Activated naive CD4-positive, alpha-beta T cell treated with anti-CD3 and anti-CD28 coated beads, Interleukin-2, amount 50 U/mL, for 24 hours (primary cell): ENCODE results near the gene EPG5.
A peak's percentile ranks its signal among the peaks of the same experiment; 100 is the strongest.
"Not testable (repeated sequence)": the region's sequence is repeated elsewhere in the genome, so short reads cannot be mapped to it uniquely, and the experiment has no call there.

Experiments
- H3K27ac Mint-ChIP-seq: one replicate; pipeline ENCODE4 v1.8.0; 2021; ENCODE audit warnings: mild to moderate bottlenecking, mixed read lengths
- H3K27me3 Mint-ChIP-seq: one replicate; pipeline ENCODE4 v1.8.0; 2021; ENCODE audit warnings: mixed read lengths
- H3K36me3 Mint-ChIP-seq: one replicate; pipeline ENCODE4 v1.8.0; 2021; ENCODE audit warnings: mixed read lengths
- H3K4me1 Mint-ChIP-seq: one replicate; pipeline ENCODE4 v1.8.0; 2021; ENCODE audit warnings: mixed read lengths
- H3K4me3 Mint-ChIP-seq: one replicate; pipeline ENCODE4 v1.8.0; 2021; ENCODE audit warnings: mild to moderate bottlenecking, mixed read lengths
- H3K9me3 Mint-ChIP-seq: one replicate; pipeline ENCODE4 v1.8.0; 2021; ENCODE audit warnings: mixed read lengths

The EPG5 gene

DNA sequence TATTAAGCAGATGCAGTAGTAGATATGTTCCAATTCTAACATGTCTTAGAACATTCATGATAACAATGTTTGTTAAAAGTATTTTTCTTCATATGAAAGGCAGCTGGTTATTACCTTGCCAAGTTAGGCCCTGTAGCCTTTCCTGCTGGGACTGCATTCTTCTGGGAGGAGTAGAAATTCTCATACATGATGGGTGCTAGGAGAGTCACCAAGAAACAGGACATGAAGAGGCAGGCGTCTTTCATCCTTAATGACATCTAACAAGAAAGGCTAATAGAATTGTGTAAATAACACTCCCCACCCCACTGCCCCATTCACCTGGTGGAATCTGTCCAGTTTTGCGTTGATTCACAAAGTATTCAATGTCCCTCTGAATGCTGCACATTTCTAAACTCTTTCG lies 24.7 kb upstream of the EPG5 start:
- Mint-ChIP-seq H3K9me3 (no peaks in the 10 kb centered on the region), H3K4me3 (no peak overlapping the region), H3K4me1 (peaks cover 13% of the 10 kb centered on the region), H3K27ac (no peak overlapping the region), H3K36me3 (peaks cover 8% of the 10 kb centered on the region), H3K27me3 (no peaks in the 10 kb centered on the region)

DNA sequence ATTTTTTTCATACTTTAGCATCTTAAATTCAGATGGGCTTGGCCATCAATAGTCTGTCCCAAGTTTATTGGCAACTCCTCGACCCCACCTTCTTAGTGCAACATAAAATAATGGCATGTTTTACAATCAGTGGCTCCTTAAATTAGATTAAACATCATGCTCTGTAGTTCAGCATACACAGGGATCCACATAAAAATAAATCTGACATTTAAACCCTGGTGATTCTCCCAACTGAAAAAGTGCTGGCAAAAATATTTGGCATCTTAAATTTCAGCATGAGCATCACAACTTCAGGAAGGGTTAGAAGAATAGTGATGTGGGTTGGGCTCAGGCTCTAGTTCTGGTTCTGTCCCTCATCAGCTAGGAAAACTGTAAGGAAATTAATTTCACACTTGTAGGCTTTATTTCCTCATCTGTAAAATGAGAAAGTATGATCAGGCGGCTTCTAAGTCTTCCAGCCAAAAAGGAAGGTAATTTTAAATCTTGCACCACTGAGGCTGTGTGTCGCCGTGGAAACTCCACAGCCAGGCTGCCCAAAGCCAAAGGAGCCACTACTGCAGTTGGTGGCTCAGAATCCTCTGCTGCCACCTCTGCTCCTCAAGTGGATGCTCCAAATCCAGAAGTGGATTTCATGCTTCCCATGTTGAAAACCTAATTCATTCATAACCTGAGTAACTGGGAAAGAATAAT lies 17.6 kb upstream of the EPG5 start:
- Mint-ChIP-seq H3K27me3 (no peaks in the 10 kb centered on the region), H3K4me3 (no peak overlapping the region), H3K9me3 (no peaks in the 10 kb centered on the region), H3K27ac (no peak overlapping the region), H3K4me1 (no peaks in the 10 kb centered on the region), H3K36me3 (peaks cover 8% of the 10 kb centered on the region)

DNA sequence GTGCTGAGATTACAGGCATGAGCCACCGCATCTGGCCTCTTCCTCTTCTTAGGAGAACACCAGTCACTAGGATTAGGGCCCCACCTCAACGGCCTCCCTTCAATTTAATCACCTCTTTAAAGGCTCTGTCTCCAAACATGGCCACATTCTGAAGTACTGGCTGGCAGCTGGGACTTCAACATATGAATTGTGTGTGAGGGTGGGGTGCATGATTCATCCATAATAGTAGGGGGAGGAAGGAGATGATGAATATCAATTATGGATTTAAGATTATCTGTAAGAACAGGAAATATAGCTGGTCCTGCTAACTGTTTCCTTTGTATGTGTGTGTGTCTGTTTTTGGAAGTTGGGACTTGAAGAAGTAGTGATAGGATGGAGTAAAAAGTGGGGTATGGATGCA lies 14.7 kb upstream of the EPG5 start:
- no peak overlapping the region for H3K27ac Mint-ChIP-seq
- no peaks in the 10 kb centered on the region for H3K4me1 Mint-ChIP-seq
- H3K9me3 Mint-ChIP-seq: no peaks in the 10 kb centered on the region
- no peaks in the 10 kb centered on the region for H3K27me3 Mint-ChIP-seq
- no peaks in the 10 kb centered on the region for H3K36me3 Mint-ChIP-seq
- H3K4me3 Mint-ChIP-seq: no peak overlapping the region

DNA sequence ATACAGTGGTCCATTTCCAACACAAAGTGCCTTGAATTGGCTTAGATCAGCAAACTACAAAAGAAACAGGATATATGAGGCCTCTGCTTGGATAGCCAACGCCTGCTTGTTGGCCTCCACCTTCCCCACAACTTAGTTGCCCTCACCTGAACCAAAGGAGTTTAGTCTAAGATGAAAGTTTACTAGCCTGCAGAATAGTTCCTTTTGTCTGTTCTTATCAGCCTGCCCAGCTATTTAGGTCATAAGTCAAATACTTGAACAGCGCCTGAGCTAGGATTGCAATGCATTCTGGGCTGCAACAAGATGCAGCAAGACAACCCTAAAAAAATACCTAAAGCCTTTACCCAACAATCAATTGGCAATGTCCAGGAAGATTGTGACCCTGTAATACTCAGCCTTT lies 13.1 kb upstream of the EPG5 start:
- Mint-ChIP-seq H3K27ac (no peak overlapping the region), H3K4me3 (no peak overlapping the region), H3K27me3 (no peaks in the 10 kb centered on the region), H3K4me1 (peaks cover 3% of the 10 kb centered on the region), H3K9me3 (no peaks in the 10 kb centered on the region), H3K36me3 (no peaks in the 10 kb centered on the region)

DNA sequence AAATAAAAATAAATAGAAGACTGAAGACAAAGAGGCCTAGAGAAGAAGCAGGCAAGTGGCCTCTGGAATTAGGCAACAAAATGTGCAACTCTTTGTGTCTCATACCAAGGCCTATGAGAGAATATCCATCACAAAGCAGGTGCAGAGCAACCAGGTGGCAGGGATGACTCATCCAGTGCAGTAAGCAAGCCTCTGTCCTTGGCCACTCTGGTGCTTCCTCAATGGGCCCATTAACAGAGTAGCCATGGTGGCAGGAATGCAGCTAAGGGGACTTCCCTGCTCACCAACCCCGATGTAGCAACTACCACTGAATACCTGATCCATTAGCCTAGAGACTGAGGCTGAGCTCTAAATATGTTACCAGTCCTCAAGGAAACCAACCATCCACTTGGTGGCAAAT lies 11.0 kb upstream of the EPG5 start:
- Mint-ChIP-seq H3K9me3 (no peaks in the 10 kb centered on the region), H3K36me3 (no peaks in the 10 kb centered on the region), H3K27me3 (no peaks in the 10 kb centered on the region), H3K4me1 (peaks cover 9% of the 10 kb centered on the region), H3K4me3 (no peak overlapping the region), H3K27ac (no peak overlapping the region)

DNA sequence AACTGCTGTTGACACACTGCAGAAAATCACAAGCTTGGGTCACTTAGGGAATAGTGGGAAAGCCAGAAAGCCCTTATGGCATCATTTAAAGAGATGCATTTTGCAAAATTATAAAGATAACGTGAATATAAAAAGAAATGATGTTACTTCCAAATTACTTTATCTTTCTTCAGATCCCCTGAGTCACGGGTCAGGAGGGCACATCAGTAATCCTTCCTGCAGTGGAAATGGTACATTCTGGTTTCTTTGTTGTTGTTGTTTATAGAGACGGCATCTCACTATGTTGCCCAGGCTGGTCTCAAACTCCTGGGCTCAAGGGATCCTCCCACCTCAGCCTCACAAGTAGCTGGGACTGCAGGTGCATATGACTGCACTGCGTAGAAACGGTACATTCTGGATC lies 9.8 kb upstream of the EPG5 start:
- Mint-ChIP-seq H3K27me3 (no peaks in the 10 kb centered on the region), H3K27ac (no peak overlapping the region), H3K36me3 (no peaks in the 10 kb centered on the region)

DNA sequence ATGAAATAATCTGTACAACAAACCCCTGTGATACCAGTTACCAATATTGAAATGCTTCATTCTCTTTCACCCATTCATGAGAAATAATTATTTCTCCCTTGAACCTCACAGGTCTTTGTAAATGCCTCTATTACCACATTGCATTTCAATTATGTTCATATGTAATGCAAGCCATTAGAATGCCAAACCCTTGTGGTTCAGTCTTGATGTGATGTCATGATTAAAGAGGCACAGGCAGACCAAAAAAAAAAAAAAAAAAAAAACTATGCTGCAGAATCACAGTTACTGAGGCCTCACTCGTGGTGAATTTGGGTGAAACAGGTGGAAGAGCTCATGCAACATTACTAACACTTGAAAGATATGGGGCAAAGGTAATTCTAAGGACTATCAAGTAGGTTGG lies 9.4 kb upstream of the EPG5 start:
- Mint-ChIP-seq H3K27ac (no peak overlapping the region), H3K4me3 (no peak overlapping the region), H3K27me3 (no peaks in the 10 kb centered on the region), H3K9me3 (no peaks in the 10 kb centered on the region), H3K36me3 (no peaks in the 10 kb centered on the region), H3K4me1 (peaks cover 9% of the 10 kb centered on the region)

More for the DNA sequence above, 9.8 kb upstream of the EPG5 start:
- H3K4me1 Mint-ChIP-seq: peaks cover 9% of the 10 kb centered on the region
- no peak overlapping the region for H3K4me3 Mint-ChIP-seq
- no peaks in the 10 kb centered on the region for H3K9me3 Mint-ChIP-seq

DNA sequence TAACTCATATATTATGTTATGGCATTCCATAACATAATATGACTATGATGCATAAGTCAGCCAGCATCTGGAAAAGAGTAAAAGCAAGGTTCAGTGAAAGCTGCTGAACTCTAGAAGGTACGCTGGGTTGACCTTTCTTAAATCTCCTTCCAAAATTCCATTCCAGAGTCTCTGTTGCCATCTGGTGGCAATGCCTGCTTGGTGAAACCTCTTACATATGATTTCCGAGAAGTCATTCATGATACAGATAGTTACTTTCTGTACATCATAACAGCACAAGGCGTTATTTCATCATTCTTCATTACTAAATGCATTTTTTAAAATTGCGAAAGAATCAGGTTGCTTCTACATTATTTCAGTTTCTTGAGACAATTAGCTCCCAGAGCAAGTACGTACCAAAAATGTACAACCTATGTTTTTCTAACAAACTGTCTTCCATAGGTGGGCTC lies 7.0 kb upstream of the EPG5 start:
- H3K4me1 Mint-ChIP-seq: peaks cover 9% of the 10 kb centered on the region
- H3K36me3 Mint-ChIP-seq: no peaks in the 10 kb centered on the region
- peak overlapping the region; percentile 91 for H3K27ac Mint-ChIP-seq
- H3K9me3 Mint-ChIP-seq: no peaks in the 10 kb centered on the region
- H3K4me3 Mint-ChIP-seq: no peak overlapping the region
- no peaks in the 10 kb centered on the region for H3K27me3 Mint-ChIP-seq

DNA sequence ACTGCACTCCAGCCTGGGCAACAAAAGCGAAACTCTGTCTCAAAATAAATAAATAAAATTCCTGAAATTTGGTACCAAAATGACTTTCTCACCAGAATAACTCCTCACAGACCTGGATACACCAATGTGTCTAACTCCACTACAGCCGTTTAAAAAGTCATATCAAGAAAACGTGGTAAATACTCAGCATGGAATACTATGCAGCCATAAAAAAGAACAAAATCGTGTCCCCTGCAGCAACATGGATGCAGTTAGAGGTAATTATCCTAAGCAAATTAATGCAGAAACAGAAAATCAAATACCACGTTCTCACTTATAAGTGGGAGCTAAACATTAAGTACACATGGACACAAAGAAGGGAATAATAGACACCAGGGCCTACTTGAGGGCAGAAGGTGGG lies 2.2 kb downstream of the EPG5 start:
- H3K27me3 Mint-ChIP-seq, H3K9me3 Mint-ChIP-seq: not testable (repeated sequence)
- peak overlapping the region; percentile 67 for H3K4me3 Mint-ChIP-seq
- H3K27ac Mint-ChIP-seq: peak overlapping the region; percentile 89
- peaks cover 62% of the 10 kb centered on the region for H3K4me1 Mint-ChIP-seq
- peaks cover 13% of the 10 kb centered on the region for H3K36me3 Mint-ChIP-seq

DNA sequence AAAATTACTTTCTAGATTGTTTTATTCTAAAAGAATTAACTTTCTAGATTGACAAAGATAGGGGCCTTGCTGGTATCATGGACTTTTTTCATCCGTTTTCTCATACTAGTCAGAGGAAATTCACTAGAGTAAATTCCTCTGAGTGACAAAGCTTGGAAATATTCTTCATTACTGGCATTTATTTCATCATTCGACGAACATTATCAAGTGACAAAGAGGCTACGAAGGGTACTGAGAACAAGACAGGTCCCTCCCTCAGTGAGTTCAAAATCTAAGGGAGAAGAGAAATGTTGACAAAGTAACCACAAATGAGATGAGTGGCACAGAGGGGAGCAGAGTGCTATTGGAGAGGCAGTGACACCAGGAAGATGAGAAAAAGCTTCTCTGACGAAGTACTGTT lies 4.3 kb downstream of the EPG5 start:
- peak overlapping the region; percentile 75 for H3K4me3 Mint-ChIP-seq
- H3K9me3 Mint-ChIP-seq: no peaks in the 10 kb centered on the region
- no peaks in the 10 kb centered on the region for H3K27me3 Mint-ChIP-seq
- H3K4me1 Mint-ChIP-seq: peaks cover 71% of the 10 kb centered on the region
- peak overlapping the region; percentile 96 for H3K27ac Mint-ChIP-seq
- peaks cover 13% of the 10 kb centered on the region for H3K36me3 Mint-ChIP-seq

DNA sequence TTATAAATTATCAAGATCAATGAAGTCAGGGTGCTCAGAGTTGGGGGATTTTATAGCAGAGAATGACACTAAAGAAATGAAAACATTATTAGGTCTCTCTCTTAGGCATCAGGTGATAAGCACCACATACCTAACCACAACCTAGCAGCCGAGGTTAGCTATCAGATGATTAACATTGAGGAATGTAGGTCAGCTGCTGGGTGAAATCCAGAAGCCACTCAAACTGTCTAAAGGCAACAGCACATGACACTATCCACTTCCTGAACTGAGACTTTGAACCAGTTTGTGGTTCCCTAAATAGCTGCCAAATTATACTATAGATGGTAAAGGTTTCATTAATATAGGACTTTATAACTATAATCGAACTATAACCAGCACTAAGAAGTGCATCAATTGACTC lies 4.7 kb downstream of the EPG5 start:
- Mint-ChIP-seq H3K36me3 (peaks cover 13% of the 10 kb centered on the region), H3K4me3 (peak overlapping the region; percentile 4), H3K9me3 (no peaks in the 10 kb centered on the region), H3K27ac (peak overlapping the region; percentile 96), H3K4me1 (peaks cover 71% of the 10 kb centered on the region), H3K27me3 (no peaks in the 10 kb centered on the region)

DNA sequence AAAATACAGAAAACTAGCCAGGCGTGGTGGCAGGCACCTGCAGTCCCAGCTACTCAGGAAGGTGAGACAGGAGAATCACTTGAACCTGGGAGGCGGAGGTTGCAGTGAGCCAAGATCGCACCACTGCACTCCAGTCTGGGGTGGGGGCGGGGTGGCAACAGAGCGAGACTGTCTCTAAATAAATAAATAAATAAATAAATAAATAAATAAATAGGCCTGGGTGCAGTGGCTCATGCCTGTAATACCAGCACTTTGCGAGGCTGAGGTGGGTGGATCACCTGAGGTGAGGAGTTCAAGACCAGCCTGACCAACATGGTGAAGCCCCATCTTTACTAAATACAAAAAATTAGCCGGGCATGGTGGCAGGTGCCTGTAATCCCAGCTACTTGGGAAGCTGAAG lies 7.6 kb downstream of the EPG5 start:
- Mint-ChIP-seq H3K36me3 (peaks cover 15% of the 10 kb centered on the region), H3K4me1 (peaks cover 63% of the 10 kb centered on the region)
- H3K27me3 Mint-ChIP-seq, H3K9me3 Mint-ChIP-seq, H3K27ac Mint-ChIP-seq, H3K4me3 Mint-ChIP-seq: not testable (repeated sequence)

DNA sequence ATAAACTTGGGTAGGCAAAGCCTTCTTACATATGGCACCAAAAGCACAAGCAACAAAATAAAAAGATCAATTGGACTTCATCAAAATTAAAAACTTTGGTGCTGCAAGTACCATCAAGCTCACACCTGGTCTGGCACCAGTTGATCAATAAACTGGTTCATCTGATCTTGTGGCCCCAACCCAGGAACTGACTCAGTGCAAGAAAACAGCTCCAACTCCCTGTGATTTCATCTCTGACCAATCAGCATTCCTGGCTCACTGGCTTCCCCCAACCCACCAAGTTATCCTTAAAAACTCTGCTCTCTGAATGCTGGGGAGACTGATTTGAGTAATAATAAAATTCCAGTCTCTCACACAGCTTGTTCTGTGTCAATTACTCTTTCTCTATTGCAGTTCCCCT lies 8.4 kb downstream of the EPG5 start:
- H3K27ac Mint-ChIP-seq: no peak overlapping the region
- no peaks in the 10 kb centered on the region for H3K27me3 Mint-ChIP-seq
- H3K4me1 Mint-ChIP-seq: peaks cover 62% of the 10 kb centered on the region
- peaks cover 15% of the 10 kb centered on the region for H3K36me3 Mint-ChIP-seq
- H3K4me3 Mint-ChIP-seq: no peak overlapping the region
- no peaks in the 10 kb centered on the region for H3K9me3 Mint-ChIP-seq

DNA sequence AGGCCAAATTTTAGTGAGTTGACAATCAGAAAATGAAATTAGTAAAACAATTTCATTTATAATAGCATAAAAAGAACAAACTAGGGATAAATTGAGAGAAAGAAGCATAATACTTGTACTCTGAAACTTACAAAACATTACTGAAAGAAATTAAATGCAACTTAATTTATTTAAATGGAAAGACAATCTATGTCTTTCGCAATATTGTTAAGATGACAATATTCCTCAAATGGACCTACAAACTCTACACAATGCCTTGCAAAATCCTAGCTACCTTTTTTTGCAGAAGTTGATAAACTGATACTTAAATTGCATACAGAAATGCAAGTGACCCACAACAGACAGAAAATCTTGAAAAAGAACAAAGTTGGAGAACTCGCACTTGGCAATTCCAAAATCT lies 9.1 kb downstream of the EPG5 start:
- H3K9me3 Mint-ChIP-seq: no peaks in the 10 kb centered on the region
- H3K36me3 Mint-ChIP-seq: peaks cover 18% of the 10 kb centered on the region
- peaks cover 61% of the 10 kb centered on the region for H3K4me1 Mint-ChIP-seq
- H3K4me3 Mint-ChIP-seq: no peak overlapping the region
- no peaks in the 10 kb centered on the region for H3K27me3 Mint-ChIP-seq
- no peak overlapping the region for H3K27ac Mint-ChIP-seq

DNA sequence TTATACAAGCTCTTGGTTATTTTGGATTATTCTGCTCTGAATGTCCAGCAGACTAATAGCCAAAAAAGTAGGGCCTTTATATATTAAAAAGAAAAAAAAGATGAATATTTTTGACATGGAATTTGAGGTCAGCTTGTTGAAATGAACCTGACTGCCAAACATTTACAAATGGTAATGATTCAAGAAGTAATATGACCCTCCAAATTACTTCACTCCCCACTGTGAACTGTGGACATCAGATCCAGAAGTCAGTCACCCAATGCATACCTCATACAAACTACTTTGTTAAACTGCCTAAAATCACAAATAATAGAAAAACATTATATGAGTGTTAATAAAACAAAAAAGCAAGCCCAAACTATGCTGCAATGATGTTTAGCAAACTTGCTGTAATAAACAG lies 10.0 kb downstream of the EPG5 start:
- H3K4me1 Mint-ChIP-seq: peaks cover 56% of the 10 kb centered on the region
- H3K36me3 Mint-ChIP-seq: peaks cover 20% of the 10 kb centered on the region
- no peak overlapping the region for H3K27ac Mint-ChIP-seq
- H3K27me3 Mint-ChIP-seq: no peaks in the 10 kb centered on the region
- H3K4me3 Mint-ChIP-seq: no peak overlapping the region
- no peaks in the 10 kb centered on the region for H3K9me3 Mint-ChIP-seq

DNA sequence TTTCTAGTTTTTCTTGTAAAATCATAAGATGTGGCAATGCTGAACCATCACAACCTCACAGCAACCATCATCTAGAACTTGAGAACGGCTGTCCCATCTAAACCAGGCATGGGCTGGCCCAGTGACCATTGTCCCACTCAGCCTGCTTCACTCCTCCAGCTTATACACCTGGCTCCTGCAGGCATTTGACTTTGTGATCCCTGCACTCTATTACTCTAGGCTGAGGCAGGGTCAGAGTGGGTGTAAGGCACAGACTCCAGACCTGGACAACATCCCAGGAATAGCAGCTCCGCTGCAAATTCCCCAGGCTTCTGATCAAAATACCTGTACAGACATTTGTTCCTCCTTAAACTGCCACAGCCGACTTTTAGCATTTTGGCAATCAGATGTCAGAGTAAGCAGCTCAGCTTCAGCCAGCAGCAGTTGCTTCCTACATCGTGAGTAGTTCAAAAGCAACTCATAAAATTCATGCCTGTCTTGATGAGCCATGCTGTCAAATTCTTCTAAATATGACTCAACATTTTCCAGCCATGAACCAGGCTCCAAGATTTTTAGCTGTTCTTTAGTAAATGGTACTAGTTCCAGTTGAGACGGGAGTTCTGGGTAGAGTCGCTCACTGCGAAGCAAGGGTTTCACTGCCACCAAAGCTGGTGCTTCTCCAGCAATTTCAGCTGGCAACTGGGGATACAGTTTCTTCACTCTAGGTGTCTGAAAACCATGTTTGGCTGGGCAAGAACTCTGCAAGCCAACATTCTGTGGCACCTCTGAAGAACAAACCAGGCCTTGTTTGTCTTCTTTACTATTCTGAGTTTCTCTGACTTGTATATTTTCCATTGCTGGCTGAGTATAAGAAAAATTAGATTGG lies 12.8 kb downstream of the EPG5 start:
- H3K4me1 Mint-ChIP-seq: peaks cover 46% of the 10 kb centered on the region
- no peaks in the 10 kb centered on the region for H3K9me3 Mint-ChIP-seq
- H3K27ac Mint-ChIP-seq: no peak overlapping the region
- H3K4me3 Mint-ChIP-seq: no peak overlapping the region
- peaks cover 28% of the 10 kb centered on the region for H3K36me3 Mint-ChIP-seq
- no peaks in the 10 kb centered on the region for H3K27me3 Mint-ChIP-seq
